HG02678 (cell line): ENCODE measurements around the gene GRIK5.
A peak's percentile ranks its signal among the peaks of the same experiment; 100 is the strongest.

Experiments
- ATAC-seq: cut with Tn5 transposase; IDR thresholded peaks from one replicate; pipeline ENCODE4 v1.9.1; 2021; ENCODE audit warnings: mild to moderate bottlenecking, moderate library complexity; ENCODE audit not compliant: unreplicated experiment

The GRIK5 gene

DNA sequence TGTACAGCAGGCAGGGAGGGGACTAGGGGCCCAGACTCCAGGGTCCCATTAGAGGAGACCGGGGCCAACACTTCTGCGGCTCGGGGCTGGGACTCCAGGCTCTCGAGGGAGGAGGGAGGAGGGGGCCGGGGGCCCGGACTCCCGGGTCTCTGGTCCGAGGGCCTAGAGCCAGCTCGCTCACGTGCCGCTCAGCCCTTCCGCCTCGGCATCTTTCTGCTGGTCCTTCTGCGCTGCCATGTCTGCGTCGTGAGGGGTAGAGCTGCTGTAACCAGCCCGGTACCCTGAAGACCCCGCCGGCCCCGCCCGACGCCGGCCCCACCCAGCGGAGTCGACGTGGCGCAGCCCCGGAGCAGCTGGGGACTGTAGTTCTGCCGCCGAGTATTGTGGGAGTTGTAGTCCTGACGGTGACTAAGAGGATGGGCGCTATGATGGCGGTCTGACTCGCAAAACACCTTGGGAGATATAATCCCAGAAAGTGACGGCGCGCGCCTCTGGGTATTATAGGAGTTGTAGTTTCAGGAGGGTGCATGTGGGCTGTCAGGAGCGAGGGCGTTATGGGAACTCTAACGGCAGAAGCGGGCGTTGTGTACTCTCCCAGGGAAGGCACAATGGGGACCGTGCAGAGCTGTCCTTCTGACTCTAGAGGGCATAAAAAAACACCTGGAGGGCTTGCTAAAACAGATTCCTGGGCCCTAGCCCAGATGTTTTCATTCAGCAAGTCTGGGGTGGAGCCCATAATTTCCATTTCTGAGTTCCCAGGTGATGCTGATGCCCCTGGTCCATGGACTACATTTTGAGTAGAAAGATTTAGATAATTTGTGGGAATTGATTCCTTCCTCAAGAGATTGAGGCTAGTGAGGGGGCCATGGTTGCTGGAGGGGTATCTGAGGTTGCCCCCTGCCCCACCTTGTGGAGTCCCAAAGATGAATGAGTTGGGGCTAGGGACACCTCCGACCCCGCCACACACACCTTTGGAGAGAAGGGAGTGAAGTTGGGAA lies 110.7 kb downstream of the GRIK5 start, which contains the start of gene RABAC1:
TSS of gene RABAC1 (minus strand) at position 266 of the 998 bp plus-strand sequence. CDS start at position 237, 29 bp downstream.
- ATAC-seq = peak; percentile 85

DNA sequence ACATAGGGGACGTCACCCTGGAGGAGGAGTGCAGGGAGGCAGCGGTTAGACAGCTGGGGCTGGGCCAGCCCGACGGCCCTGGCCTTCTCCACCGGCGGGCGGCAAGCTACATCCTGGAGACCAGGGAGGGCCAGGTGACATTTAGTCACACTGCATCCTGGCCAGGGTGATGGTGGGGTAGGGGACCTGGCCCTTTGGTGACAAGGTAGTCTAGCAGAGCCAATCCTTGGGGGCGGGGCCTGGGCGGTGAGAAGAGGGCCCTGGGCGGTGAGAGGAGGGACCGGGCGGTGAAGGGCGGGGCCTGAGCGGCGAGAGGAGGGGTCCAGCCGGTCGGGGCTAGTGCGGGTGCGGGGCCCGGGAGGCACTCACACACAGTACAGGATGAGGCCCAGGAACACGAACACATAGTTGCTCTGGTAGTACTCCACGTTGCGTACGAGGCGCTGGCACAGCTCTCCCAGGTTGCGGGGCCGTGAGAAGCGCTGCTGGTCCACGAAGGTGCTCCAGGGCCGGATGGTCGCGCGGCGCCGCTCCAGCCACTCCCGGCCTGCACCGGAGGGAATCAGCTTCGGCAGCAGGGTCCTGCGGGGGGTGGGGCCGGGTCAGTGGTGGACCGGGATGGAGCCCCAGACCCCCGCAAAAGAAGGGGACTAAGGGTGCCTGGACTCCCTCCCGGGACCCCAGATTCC lies 111.5 kb downstream of the GRIK5 start:
- peak; percentile 44 for ATAC-seq

DNA sequence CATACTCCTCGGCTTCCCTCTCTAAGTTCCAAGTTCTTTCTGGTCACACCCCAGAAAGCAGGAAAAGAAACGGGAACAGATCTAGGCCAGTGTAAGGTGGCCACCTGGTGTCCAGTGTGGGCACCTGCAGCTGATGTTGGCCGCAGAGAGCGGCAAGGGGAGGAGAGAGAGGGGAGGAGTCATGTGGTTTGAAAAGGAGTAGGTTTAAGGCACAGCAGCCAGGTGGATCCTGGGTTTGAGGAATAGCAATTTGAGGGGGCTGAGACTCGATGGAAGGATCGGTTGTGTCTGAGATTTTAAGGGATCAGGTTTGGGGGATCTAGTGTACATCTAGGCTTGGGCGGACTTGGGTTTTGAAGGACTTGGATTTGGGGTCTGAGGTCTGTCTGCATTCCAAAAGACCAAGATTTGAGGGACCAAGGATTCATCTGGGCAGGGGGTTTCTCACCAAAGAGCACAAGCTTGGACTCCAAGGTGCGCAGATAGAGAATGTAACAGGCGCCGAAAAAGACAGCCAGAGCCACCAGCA lies 112.1 kb downstream of the GRIK5 start:
- peak; percentile 35 for ATAC-seq

DNA sequence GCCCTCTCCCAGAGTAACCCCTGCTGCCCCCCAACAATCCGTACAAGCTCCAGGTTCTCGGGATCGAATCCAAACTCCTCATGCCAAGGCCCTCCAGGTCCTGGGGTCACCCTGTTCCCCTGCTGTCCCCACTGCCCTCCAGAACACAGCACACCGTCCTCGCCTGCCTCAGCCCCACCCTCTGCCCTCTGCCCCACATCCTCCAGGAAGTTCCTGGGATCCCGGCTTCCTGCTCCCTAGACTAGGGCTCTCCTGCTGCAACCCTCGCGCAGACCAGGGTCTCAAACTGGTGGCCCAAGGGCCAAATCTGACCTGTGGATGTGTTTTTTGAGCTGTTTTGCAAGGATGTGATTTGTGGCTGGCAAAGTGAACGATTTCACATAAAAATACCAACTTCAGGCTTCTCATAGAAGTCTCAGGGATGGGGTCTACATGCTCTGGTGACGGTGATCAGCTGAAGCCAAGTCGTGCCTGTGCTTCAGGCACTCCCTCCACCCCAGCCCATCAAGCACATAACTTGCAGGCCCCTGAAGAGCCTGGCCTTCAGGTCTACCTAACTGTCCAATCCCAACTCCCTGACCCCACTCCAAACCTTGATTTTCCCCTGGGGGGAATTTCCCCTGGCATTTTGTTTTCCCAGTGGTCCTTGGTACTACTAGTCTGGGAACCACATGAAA lies 112.7 kb downstream of the GRIK5 start:
- no peak for ATAC-seq

DNA sequence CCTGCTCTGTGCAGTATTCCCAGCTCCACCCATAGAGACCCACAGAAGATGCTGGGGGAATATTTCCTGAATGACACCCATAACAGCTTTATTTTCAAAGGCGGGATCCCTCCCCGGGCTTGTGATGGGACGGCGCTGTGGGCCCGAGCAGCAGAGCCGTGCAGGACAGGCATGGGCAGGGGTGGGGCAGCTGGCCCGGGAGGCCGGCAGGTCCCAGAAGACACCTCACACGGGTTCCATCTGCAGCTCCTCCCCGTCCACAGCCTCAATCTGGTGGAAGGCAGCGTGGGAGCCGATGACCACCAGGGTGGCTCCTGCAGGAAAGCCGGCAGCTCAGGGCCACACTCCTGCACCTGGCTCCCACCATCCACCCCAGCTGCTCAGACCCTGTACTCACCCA lies 113.4 kb downstream of the GRIK5 start:
- ATAC-seq = no peak

DNA sequence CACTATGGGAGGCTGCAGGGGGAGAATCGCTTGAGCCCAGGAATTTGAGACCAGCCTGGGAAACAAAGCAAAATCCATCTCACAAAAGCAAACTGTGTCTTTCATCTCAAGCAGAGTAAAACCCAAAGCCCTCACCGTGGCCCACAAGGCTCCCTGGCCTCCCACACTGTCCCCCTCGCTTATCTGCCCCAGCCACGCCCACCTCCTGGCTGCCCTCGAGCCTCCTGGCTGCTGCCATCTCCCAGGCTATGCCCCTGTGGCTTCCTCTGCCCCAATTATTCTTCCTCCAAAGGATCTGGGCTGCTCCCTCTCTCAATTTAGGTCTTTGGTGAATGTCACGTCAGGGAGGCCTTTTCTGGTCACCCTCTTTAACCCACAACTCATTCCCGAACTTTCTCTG lies 114.5 kb downstream of the GRIK5 start:
- ATAC-seq = no peak

DNA sequence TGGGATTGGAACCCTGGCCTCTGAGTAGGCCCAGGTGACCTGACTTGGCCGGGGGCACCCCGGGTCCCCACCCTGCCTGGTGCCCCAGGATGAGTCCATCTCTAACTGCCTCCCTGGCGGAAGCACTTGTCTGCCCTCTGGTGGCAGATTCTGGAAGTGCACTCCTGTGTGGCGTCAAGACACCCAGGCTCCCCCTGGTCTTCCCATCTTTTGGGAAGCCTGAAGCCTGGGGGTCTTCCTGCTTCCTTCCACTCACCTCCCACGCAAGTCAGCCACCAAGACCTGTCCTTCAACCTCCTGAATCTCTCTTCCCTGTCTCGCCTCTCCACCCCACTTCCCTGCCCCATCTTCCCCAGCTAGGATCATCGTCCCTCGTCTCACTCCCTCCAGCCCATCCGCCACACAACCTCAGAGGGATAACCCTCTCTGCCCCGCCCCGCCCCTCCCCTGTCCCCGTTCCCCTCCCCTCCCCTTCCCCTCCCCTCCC lies 118.3 kb downstream of the GRIK5 start:
- no peak for ATAC-seq
